Fibroblast of villous mesenchyme (primary cell): ENCODE measurements around the gene SNAP29. TPM values are rescaled to one million over a fixed set of nuclear protein-coding genes. Genes with fewer than 3 reads are reported as not detected.
"Not testable (repeated sequence)": the region's sequence is repeated elsewhere in the genome, so short reads cannot be mapped to it uniquely, and the experiment has no call there.

Experiments used
- DNase-seq: peaks from one replicate; pipeline ENCODE4 v3.0.0-alpha.2; 2010; ENCODE audit warnings: low read depth
- H3K4me3 ChIP-seq: 2 replicates; pipeline ENCODE4 v1.5.1; 2011; ENCODE audit warnings: low read depth, mild to moderate bottlenecking, low read length
- total RNA-seq: library from RNA; depleted of rRNA; stranded (reverse); fragments of >200 nt; gene quantifications from 2 replicates; pipeline ENCODE4 v1.2.3, GENCODE V29; 2012
- TF ChIP-seq, protein P1 (sequence below): IDR thresholded peaks from 2 replicates; pipeline ENCODE4 v1.5.1; 2012; ENCODE audit warnings: low read depth, mild to moderate bottlenecking, low read length; ENCODE audit not compliant: insufficient read depth

SNAP29 gene
- total RNA-seq, 1 donor: 14.7 TPM

DNA sequence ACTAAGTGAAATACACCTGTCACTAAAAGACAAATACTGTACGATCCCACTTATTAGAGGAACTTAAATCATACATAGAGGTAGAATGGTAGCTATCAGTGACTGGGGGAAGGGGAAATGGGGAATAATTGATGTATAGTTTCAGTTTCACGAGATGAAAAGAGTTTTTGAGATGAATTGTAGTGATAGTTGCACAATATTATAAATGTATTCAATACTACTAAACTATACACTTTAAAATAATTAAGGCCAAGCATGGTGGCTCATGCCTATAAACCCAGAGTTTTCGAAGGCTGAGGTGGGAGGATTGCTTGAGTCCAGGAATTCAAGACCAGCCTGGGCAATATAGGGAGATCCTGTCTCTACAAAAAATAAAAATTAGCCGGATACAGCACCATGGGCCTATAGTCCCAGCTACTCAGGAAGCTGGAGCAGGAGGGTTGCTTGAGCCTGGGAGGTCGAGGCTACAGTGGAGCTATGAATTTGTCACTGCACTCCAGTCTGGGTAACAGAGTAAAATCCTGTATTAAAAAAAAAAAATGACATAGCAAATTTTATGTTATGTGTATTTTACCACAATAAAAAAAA is 44.5 kb upstream of the SNAP29 start:
- no peak for DNase-seq
- no peak overlapping the region for H3K4me3 ChIP-seq
- TF ChIP-seq, protein P1, sequence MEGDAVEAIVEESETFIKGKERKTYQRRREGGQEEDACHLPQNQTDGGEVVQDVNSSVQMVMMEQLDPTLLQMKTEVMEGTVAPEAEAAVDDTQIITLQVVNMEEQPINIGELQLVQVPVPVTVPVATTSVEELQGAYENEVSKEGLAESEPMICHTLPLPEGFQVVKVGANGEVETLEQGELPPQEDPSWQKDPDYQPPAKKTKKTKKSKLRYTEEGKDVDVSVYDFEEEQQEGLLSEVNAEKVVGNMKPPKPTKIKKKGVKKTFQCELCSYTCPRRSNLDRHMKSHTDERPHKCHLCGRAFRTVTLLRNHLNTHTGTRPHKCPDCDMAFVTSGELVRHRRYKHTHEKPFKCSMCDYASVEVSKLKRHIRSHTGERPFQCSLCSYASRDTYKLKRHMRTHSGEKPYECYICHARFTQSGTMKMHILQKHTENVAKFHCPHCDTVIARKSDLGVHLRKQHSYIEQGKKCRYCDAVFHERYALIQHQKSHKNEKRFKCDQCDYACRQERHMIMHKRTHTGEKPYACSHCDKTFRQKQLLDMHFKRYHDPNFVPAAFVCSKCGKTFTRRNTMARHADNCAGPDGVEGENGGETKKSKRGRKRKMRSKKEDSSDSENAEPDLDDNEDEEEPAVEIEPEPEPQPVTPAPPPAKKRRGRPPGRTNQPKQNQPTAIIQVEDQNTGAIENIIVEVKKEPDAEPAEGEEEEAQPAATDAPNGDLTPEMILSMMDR: no peak

DNA sequence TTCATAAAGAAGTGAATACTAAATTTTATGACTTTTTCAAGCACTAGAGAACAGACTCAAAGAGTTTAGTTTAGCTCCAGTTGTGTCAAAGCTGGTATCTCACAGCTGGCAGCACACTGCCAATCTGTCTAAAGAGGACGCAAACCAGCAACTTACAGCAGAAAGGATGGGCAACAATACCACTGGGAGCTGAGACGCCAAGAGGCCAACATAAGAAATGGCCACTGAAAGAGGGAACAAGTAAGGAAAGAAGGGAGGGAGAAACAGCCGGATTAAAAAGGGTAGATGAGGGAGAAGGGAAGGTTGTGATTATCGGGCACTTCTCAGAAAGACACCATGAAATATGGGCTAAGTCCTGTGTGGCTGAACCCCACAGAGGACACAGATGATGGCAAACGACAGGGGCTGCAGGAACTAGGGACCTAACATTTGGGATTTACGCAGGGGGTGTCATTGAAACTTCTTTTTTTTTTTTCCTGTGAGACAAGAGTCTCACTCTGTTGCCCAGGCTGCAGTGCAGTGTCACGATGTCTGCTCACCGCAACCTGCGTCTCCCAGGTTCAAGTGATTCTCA is 43.2 kb upstream of the SNAP29 start:
- TF ChIP-seq, protein P1: no peak
- H3K4me3 ChIP-seq: no peak overlapping the region
- DNase-seq: no peak

DNA sequence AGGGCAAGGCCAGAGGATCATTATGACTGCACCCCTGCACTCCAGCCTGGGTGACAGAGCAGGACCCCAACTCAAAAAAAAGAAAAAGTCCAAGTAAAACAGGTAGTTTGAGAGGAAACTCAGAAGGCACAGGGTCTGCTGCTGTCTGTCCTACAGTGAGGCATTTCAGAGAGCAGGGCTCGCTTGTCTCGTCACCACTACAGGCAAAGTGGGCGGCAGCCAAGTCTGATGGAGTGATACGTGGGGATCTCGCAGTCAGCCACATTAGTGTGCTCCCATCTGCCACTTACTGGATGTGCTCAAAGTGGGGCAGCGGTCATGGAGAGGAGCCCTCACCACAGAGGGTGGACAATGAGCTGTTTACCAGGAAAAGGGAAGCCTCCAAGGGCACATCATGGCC is 42.2 kb upstream of the SNAP29 start:
- no peak for DNase-seq
- no peak overlapping the region for H3K4me3 ChIP-seq
- TF ChIP-seq, protein P1: no peak

DNA sequence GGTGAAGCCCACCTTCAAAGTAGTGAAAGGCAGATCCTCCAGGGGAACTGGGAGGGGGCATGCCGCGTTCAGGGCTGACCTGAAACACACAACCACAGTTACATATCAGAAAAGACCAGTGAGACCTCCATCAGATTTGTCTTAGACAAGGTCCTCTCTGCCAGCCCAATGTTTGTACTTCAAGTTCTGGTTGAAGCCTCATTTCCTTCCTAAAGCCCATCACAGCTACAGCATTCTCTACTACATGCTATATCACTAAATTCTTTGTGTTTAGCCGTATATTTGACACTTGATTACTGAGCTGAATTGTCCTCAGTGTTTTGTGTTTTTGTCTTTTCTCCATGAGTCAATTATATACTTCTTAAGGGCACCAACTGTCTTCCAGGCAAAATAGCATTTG is 40.3 kb upstream of the SNAP29 start:
- no peak for DNase-seq
- H3K4me3 ChIP-seq: no peak overlapping the region
- TF ChIP-seq, protein P1: no peak

DNA sequence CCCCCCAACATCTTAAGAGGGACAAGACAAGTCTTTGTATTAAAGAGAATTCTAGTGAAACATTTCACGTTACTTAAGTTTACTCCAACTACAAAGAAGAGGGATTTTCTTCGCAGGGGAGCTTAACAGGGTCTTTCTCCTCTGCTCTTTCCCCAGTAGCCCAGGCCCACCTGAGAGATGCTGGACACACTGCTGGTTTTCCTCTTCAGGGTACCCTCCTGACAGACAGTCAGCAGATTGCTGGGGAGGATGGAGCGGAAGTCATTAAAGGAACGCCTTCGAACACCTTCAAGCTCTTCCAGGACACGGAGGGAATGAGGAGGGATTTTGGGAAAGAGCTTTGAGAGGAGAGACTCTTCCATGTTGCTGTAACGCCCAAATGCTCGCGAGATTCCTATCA is 39.3 kb upstream of the SNAP29 start:
- DNase-seq: no peak

DNA sequence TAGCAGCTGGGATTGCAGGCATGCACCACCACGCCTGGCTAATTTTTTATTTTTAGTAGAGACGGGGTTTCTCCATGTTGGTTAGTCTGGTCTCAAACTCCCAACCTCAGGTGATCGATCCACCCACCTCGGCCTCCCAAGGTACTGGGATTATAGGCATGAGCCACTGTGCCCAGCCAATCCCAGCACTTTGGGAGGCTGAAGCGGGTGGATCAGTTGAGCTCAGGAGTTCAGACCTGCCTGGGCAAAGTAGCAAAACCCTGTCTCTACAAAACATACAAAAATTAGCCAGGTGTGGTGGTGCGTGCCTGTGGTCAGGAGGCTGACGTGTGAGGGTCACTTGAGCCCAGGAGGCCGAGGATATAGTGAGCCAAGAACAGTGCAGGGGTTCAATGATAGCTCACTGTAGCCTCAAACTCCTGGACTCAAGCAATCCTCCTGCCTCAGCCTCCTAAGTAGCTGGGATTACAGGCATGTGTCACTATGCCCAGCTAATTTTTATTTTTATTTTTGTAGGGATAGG is 37.0 kb upstream of the SNAP29 start:
- not testable (repeated sequence) for H3K4me3 ChIP-seq, DNase-seq

More for the DNA sequence above, 39.3 kb upstream of the SNAP29 start:
- TF ChIP-seq, protein P1: no peak
- no peak overlapping the region for H3K4me3 ChIP-seq

DNA sequence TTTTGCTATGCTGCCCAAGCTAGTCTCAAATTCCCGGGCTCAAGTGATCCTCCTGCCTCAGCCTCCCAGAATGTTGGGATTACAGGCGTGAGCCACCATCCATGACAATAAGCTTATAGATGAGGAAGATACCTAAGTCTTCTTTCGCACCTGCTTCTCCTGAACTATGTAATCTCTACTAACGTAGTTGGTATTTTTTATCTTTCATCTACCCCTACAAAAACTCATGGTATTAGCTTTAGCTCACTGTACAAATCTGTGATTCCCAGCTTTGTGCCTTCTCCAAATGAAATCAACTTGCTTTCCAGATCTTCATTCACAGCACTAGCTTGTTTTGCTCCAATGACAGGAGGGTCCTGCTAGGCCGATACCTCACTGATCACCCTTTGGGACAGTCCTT is 36.6 kb upstream of the SNAP29 start:
- TF ChIP-seq, protein P1: no peak
- DNase-seq: no peak
- no peak overlapping the region for H3K4me3 ChIP-seq
